K562 (cell line): ENCODE measurements around the gene PPP1R15B. TPM values are rescaled to one million over a fixed set of nuclear protein-coding genes. Genes with fewer than 3 reads are reported as not detected.

Experiments
- ATAC-seq: fragments of 200-7000 bp; cut with Tn5 transposase; 3 replicates; pipeline ENCODE4 v1.9.1; 2020; ENCODE audit warnings: moderate library complexity
- BruUV-seq: library from RNA; stranded (reverse); fragments of 400-500 nt; replicated peaks from 2 replicates; lab custom pipeline; 2021; lab: Mats Ljungman, UMichigan
- CTCF ChIA-PET: fragments of 300-600 bp; formaldehyde crosslinking; extraction: SDS; loops from one replicate; lab custom pipeline; 2021; ENCODE audit warnings: low intra/inter-chr PET ratio; lab: Yijun Ruan, JAX
- POLR2A ChIA-PET: fragments of 300-600, 350-650 bp; sonication (Branson Sonifier 250); formaldehyde crosslinking; extraction: SDS; loops from one replicate; lab custom pipeline; 2021; ENCODE audit warnings: antibody characterized with exemption, inconsistent platforms; lab: Yijun Ruan, JAX
- DNase-seq, 4 experiments: peaks; one replicate each; pipeline versions ENCODE4 v3.0.0 to v3.0.0-alpha.2; 2011 to 2018; ENCODE audit warnings: low spot score in 3 of 4, mixed read lengths in 3 of 4; ENCODE audit errors: extremely low read depth in 1 of 4
- FAIRE-seq: peaks from 2 replicates; lab custom pipeline; 2011; peaks lifted over from hg19 to GRCh38; lab: Jason Lieb, UNC
- H2AFZ ChIP-seq: 2 replicates; pipeline ENCODE4 v1.6.0; 2011; ENCODE audit warnings: low read depth, low read length, control low read depth, inconsistent platforms
- H3K27ac ChIP-seq: fragments of 200-600 bp; 3 replicates; pipeline ENCODE4 v1.8.0; 2011; ENCODE audit warnings: low read depth, mild to moderate bottlenecking, control low read depth, inconsistent platforms, low read length, moderate library complexity, mixed read lengths; ENCODE audit errors: extremely low read depth
- H3K27me3 ChIP-seq, 2 experiments: fragments of 300-600 bp in 1 of 2; 2 replicates in 1 of 2; 3 replicates in 1 of 2; pipeline versions ENCODE4 v1.6.0 to v1.8.0; 2011; ENCODE audit warnings: inconsistent platforms in 2 of 2, low read length in 2 of 2, mild to moderate bottlenecking in 1 of 2, mixed read lengths in 1 of 2, moderate library complexity in 1 of 2; ENCODE audit not compliant: control insufficient read depth in 2 of 2, insufficient read depth in 2 of 2
- H3K36me3 ChIP-seq: fragments of 300-600 bp; 3 replicates; pipeline ENCODE4 v1.8.0; 2011; ENCODE audit warnings: mild to moderate bottlenecking, low read length, inconsistent platforms; ENCODE audit not compliant: control insufficient read depth, insufficient read depth
- H3K4me1 ChIP-seq, 2 experiments: fragments of 200-600 bp in 1 of 2; replicated peaks in 1 of 2; 2 replicates in 1 of 2; 3 replicates in 1 of 2; pipeline versions ENCODE4 v1.5.1 to v1.8.0; 2011; ENCODE audit warnings: inconsistent platforms in 2 of 2, low read length in 2 of 2, mild to moderate bottlenecking in 1 of 2, mixed read lengths in 1 of 2, moderate library complexity in 1 of 2; ENCODE audit not compliant: control insufficient read depth in 2 of 2, insufficient read depth in 2 of 2
- H3K4me2 ChIP-seq: 2 replicates; pipeline ENCODE4 v1.6.1; 2011; ENCODE audit warnings: low read length, control low read depth, inconsistent platforms, mixed read lengths; ENCODE audit not compliant: insufficient read depth
- H3K4me3 ChIP-seq: fragments of 200-600 bp; sonication (generic), shearing (Covaris generic); 2 replicates; pipeline ENCODE4 v1.5.1; 2016; ENCODE audit warnings: control low read depth, inconsistent platforms
- H3K79me2 ChIP-seq: fragments of 200-600 bp; 3 replicates; pipeline ENCODE4 v1.8.0; 2011; ENCODE audit warnings: low read length, inconsistent platforms; ENCODE audit not compliant: control insufficient read depth, insufficient read depth
- H3K9ac ChIP-seq, 2 experiments: 2 replicates each; pipeline versions ENCODE4 v1.6.0 to v1.6.1; 2011; ENCODE audit warnings: low read depth in 2 of 2, low read length in 2 of 2, control low read depth in 1 of 2, inconsistent platforms in 1 of 2, mild to moderate bottlenecking in 1 of 2, mixed read lengths in 1 of 2; ENCODE audit not compliant: insufficient read depth in 1 of 2
- H3K9me1 ChIP-seq: one replicate; pipeline ENCODE4 v1.6.0; 2011; ENCODE audit warnings: inconsistent platforms, mild to moderate bottlenecking, low read length, moderate library complexity; ENCODE audit not compliant: control insufficient read depth, insufficient read depth
- H3K9me3 ChIP-seq: replicated peaks from 2 replicates; pipeline ENCODE4 v1.5.1; 2011; ENCODE audit warnings: low read depth, low read length, inconsistent platforms; ENCODE audit not compliant: control insufficient read depth, insufficient read depth
- H4K20me1 ChIP-seq: replicated peaks from 2 replicates; pipeline ENCODE4 v1.6.1; 2011; ENCODE audit warnings: low read length, inconsistent platforms, mixed read lengths; ENCODE audit not compliant: control insufficient read depth, insufficient read depth
- CBFA2T2 ChIP-seq: fragments of 450-650 bp; conservative IDR thresholded peaks from 2 replicates; pipeline ENCODE4 v1.6.1; 2017; ENCODE audit warnings: mild to moderate bottlenecking
- CTCFL ChIP-seq: IDR thresholded peaks from 2 replicates; pipeline ENCODE4 v1.6.1; 2011; ENCODE audit warnings: borderline replicate concordance, low read depth, mild to moderate bottlenecking, moderate library complexity, low read length; ENCODE audit not compliant: insufficient read depth, poor library complexity, severe bottlenecking
- DPF2 ChIP-seq: fragments of 450-650 bp; IDR thresholded peaks from 2 replicates; pipeline ENCODE4 v1.6.1; 2016
- KDM4B ChIP-seq, 2 experiments: fragments of 450-650 bp in 1 of 2; sonication (generic) in 1 of 2; IDR thresholded peaks; 2 replicates each; pipeline ENCODE4 v1.6.1; 2016 to 2017; ENCODE audit warnings: borderline replicate concordance in 2 of 2, antibody characterized with exemption in 1 of 2, low read depth in 1 of 2, mild to moderate bottlenecking in 1 of 2
- KLF13 ChIP-seq: fragments of 450-650 bp; IDR thresholded peaks from 2 replicates; pipeline ENCODE4 v1.6.1; 2016; ENCODE audit warnings: missing genetic modification characterization, low read depth, mild to moderate bottlenecking, missing compliant biosample characterization, moderate library complexity, borderline replicate concordance
- LARP7 ChIP-seq: fragments of 450-650 bp; IDR thresholded peaks from 2 replicates; pipeline ENCODE4 v1.6.1; 2016
- NFYB ChIP-seq: IDR thresholded peaks from 2 replicates; pipeline ENCODE4 v1.6.1; 2011; ENCODE audit warnings: mild to moderate bottlenecking, moderate library complexity; ENCODE audit not compliant: insufficient read length; ENCODE audit errors: extremely low read depth
- POLR2G ChIP-seq: fragments of 200-400 bp; formaldehyde crosslinking; IDR thresholded peaks from 2 replicates; pipeline ENCODE4 v1.6.1; 2017; ENCODE audit warnings: low read depth, mild to moderate bottlenecking, antibody characterized with exemption, low read length, moderate library complexity
- TAF1 ChIP-seq: IDR thresholded peaks from 2 replicates; pipeline ENCODE4 v1.6.1; 2011; ENCODE audit warnings: mild to moderate bottlenecking, low read length, moderate library complexity; ENCODE audit not compliant: insufficient read depth, control insufficient read depth, severe bottlenecking; ENCODE audit errors: extremely low read depth
- ZBTB1 ChIP-seq: sonication (generic); formaldehyde crosslinking; IDR thresholded peaks from 2 replicates; pipeline ENCODE4 v1.8.1; 2023; ENCODE audit warnings: missing genetic modification reagents, low read depth, mild to moderate bottlenecking, borderline replicate concordance
- ZC3H8 ChIP-seq: fragments of 450-650 bp; IDR thresholded peaks from 2 replicates; pipeline ENCODE4 v1.6.1; 2017
- ZFP1 ChIP-seq: fragments of 450-650 bp; formaldehyde crosslinking; IDR thresholded peaks from 2 replicates; pipeline ENCODE4 v1.4.0; 2020; ENCODE audit warnings: mild to moderate bottlenecking, mixed read lengths
- ZNF41 ChIP-seq: fragments of 250-450 bp; sonication (Bioruptor Pico); conservative IDR thresholded peaks from 2 replicates; pipeline ENCODE4 v1.4.0; 2020; ENCODE audit warnings: mild to moderate bottlenecking
- ZNF699 ChIP-seq: fragments of 250-450 bp; sonication (Bioruptor Pico); IDR thresholded peaks from 2 replicates; pipeline ENCODE4 v1.8.0; 2021; ENCODE audit warnings: mild to moderate bottlenecking, moderate library complexity; ENCODE audit not compliant: insufficient replicate concordance
- ZNF77 ChIP-seq: fragments of 250-450 bp; sonication (Bioruptor Pico); IDR thresholded peaks from 2 replicates; pipeline ENCODE4 v1.5.0; 2020
- WGBS: fragments of 100-300 bp; shearing (Covaris generic); methylation state at CpG from one replicate; pipeline ENCODE4 v1.1.6; 2016; ENCODE audit warnings: low coverage, mixed read lengths; ENCODE audit not compliant: insufficient coverage; ENCODE audit errors: missing lambda C conversion rate; 5-methylcytosine and 5-hydroxymethylcytosine counted together
- in situ Hi-C: fragments of 300-500 bp; cut with MboI; formaldehyde crosslinking; loops from 4 replicates; pipeline ENCODE4 v1.15.0; 2018; ENCODE audit warnings: inconsistent platforms, mixed read lengths
- intact Hi-C: fragments of 100-400 bp; cut with micrococcal nuclease; formaldehyde crosslinking; loops from 2 replicates; pipeline ENCODE4 v1.14.2; 2022
- polyA plus RNA-seq, 8 experiments: library from polyadenylated mRNA; depleted of rRNA in 4 of 8; stranded (reverse) in 5 of 8; unstranded in 3 of 8; fragments of >200 nt; fragmentation: Nextera tagmentation in 2 of 8; fragmentation: Illumina TruSeq in 1 of 8; extraction: Ambion mirVana in 2 of 8; extraction: Trizol in 1 of 8; gene quantifications; 2 replicates each; pipeline versions ENCODE4 v1.2.1 to v1.2.3, GENCODE V29; 2011 to 2014; ENCODE audit warnings: inconsistent platforms in 1 of 8, missing spikeins in 1 of 8
- total RNA-seq, 7 experiments: library from RNA; depleted of rRNA in 6 of 7; stranded (reverse); fragments of >200 nt in 6 of 7; fragmentation: Illumina TruSeq in 2 of 7; extraction: Trizol in 2 of 7; gene quantifications; 2 replicates each; pipeline versions ENCODE4 v1.2.1 to v1.2.3, GENCODE V29; 2011 to 2021; ENCODE audit warnings: low replicate concordance in 1 of 7

Gene PPP1R15B
- total and polyA plus RNA-seq, 9 of the 15 experiments (the other 6 are each of a cell fraction or from before 2014, with no cell fraction given), result 17.0 to 48.1 (median 30.8) TPM

- peak; percentile 38 for TF ChIP-seq CTCFL
Observed at GRCh38 chr1:204366759-204367158, 44.9 kb downstream of the PPP1R15B start (continued).

- no TSS peak for BruUV-seq
- 1% methylated on average over 26 of the region's 27 CpGs for WGBS
- POLR2A ChIA-PET, result interaction anchor here (0.5 to 2.2 kb wide), 6 partner anchors 9 to 42 kb away, joined by 3 to 7 read pairs (median 4); no protein-coding TSS in a partner anchor
- TF ChIP-seq ZNF77 (CRISPR knock-in tag), result no peak
- no peak for TF ChIP-seq ZNF41 (CRISPR knock-in tag)
- TF ChIP-seq NFYB, result no peak
- no peak for TF ChIP-seq ZFP1 (CRISPR knock-in tag)
- peak; percentile 77 for TF ChIP-seq DPF2
- peak in 1 of 2 experiments; percentile 73; a peak in 1 of 4 replicates for TF ChIP-seq KDM4B (IDR thresholded peaks at IDR 0.05; ENCODE audit: borderline replicate concordance in 2 of 2, low read depth in 1 of 2)
- peak; percentile 53; the same call in 1 of the 2 replicates for TF ChIP-seq KLF13
- no peak for TF ChIP-seq ZNF699 (CRISPR knock-in tag)
- no peak for TF ChIP-seq TAF1
- TF ChIP-seq ZC3H8, result no peak
- TF ChIP-seq LARP7, result peak; percentile 72; the same call in 1 of the 2 replicates
- TF ChIP-seq ZBTB1 (CRISPR knock-in tag), result no peak
- no peak for TF ChIP-seq CBFA2T2
- TF ChIP-seq POLR2G, result peak; percentile 55
Observed at GRCh38 chr1:204363335-204364114, 48.1 kb downstream of the PPP1R15B start.

More at GRCh38 chr1:204363335-204364114, 48.1 kb downstream of the PPP1R15B start:
- in situ Hi-C loops, result loop anchor here (5.0 to 10.0 kb wide), 3 partner anchors 151 to 499 kb away; partner anchors contain the start of genes GOLT1A and SNRPE
- Histone ChIP-seq H2AFZ (peak overlapping the region; percentile 96), H3K4me3 (peak overlapping the region; percentile 30), H3K4me2 (peak overlapping the region; percentile 90), H3K9me3 (no peaks in the 10 kb centered on the region), H3K79me2 (no peaks in the 10 kb centered on the region), H3K36me3 (no peaks in the 10 kb centered on the region), H3K9ac (peak overlapping the region; percentile 50 to 87), H3K27ac (peak overlapping the region; percentile 31; the same call in 2 of the 3 replicates), H4K20me1 (no peaks in the 10 kb centered on the region), H3K9me1 (no peaks in the 10 kb centered on the region), H3K27me3 (peaks cover 14 to 44% of the 10 kb centered on the region in 2 experiments), H3K4me1 (peaks cover 24 to 34% of the 10 kb centered on the region in 2 experiments)
- peak; percentile 84 to 88 (median 87) for DNase-seq
- CTCF ChIA-PET, result interaction anchor here (0.5 to 3.4 kb wide), 10 partner anchors 61 to 1043 kb away, joined by 3 to 44 read pairs (median 4); partner anchors contain the start of gene GOLT1A
- peak; percentile 88 for ATAC-seq
- intact Hi-C loops, result loop anchor here (1.0 to 10.0 kb wide), 7 partner anchors 59 to 501 kb away; partner anchors contain the start of gene SNRPE
- FAIRE-seq, result peak; percentile 98
